GM12878 (cell line): Measurements from ENCODE around the gene GPT2.

Experiments used
- NFIC ChIP-seq: IDR thresholded peaks from 2 replicates; pipeline ENCODE4 v1.6.1; 2012; ENCODE audit warnings: low read depth, mild to moderate bottlenecking, inconsistent platforms, low read length, moderate library complexity
- SUZ12 ChIP-seq: fragments of 200-600 bp; sonication (generic); IDR thresholded peaks from one replicate; pipeline ENCODE4 v1.6.1; 2018; ENCODE audit warnings: antibody characterized with exemption, mild to moderate bottlenecking; ENCODE audit not compliant: unreplicated experiment

DNA sequence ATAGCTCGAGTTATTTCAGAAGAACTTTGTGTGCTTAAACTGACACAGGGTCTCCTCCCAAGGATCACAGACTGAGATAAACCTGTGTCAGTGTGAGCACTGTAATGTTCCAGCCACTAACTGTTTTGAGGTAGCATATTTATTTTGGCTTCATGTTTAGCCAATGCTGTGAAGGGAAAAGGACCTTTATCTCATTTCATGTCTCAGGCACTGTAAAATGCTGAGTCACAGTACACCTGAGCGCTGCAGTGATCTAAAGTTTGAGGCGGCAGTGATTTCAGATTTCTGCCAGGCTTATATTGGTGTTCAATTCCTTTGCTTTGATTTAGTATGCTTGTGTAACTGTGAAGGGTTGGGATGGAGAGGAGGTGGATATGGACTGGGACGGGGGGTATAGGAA lies 92.4 kb downstream of the GPT2 start:
- no peak for TF ChIP-seq NFIC
- no peak for TF ChIP-seq SUZ12
